GM12801 (cell line): ENCODE data around the gene AP2A2.

Experiments used
- CTCF ChIP-seq: IDR thresholded peaks from one replicate; pipeline ENCODE4 v1.5.1; 2011; ENCODE audit warnings: control low read depth; ENCODE audit not compliant: insufficient read length; ENCODE audit errors: extremely low read depth

Gene AP2A2

GRCh38 chr11:1034456-1035295 lies 109.0 kb downstream of the AP2A2 start:
- no peak for TF ChIP-seq CTCF

- no peak for TF ChIP-seq CTCF
Measured at GRCh38 chr11:1035577-1036283, 110.1 kb downstream of the AP2A2 start.

- TF ChIP-seq CTCF = no peak
Measured at GRCh38 chr11:1036303-1036923, 110.7 kb downstream of the AP2A2 start, which contains the start of gene MUC6. MUC6 (minus strand) TSS chr11:1036718; CDS start chr11:1036655, 63 bp downstream.

GRCh38 chr11:1036931-1037330 lies 111.3 kb downstream of the AP2A2 start:
- TF ChIP-seq CTCF = no peak

GRCh38 chr11:1037506-1038055 lies 111.9 kb downstream of the AP2A2 start:
- no peak for TF ChIP-seq CTCF

GRCh38 chr11:1038361-1038760 lies 112.7 kb downstream of the AP2A2 start:
- TF ChIP-seq CTCF = no peak

GRCh38 chr11:1038921-1039320 lies 113.3 kb downstream of the AP2A2 start:
- no peak for TF ChIP-seq CTCF
